HL-60 (cell line): ENCODE measurements around the gene ZSCAN5B.
A peak's percentile ranks its signal among the peaks of the same experiment; 100 is the strongest.

Experiments used
- DNase-seq, 2 experiments: peaks; one replicate each; pipeline ENCODE4 v3.0.0-alpha.2; 2010 to 2020; ENCODE audit warnings: low read depth in 1 of 2, low spot score in 1 of 2
- H3K27ac ChIP-seq: fragments of 250-450 bp; sonication (Bioruptor Pico); replicated peaks from 2 replicates; pipeline ENCODE4 v1.5.1; 2020; ENCODE audit warnings: mild to moderate bottlenecking, moderate library complexity
- H3K27me3 ChIP-seq: fragments of 250-450 bp; sonication (Bioruptor Pico); 2 replicates; pipeline ENCODE4 v1.5.1; 2021; ENCODE audit warnings: mild to moderate bottlenecking, moderate library complexity; ENCODE audit not compliant: insufficient read depth, poor library complexity, severe bottlenecking
- H3K4me3 ChIP-seq: replicated peaks from 2 replicates; pipeline ENCODE4 v1.5.1; 2011; ENCODE audit warnings: mild to moderate bottlenecking, control low read depth, low read length; ENCODE audit not compliant: insufficient read depth
- GABPA ChIP-seq: IDR thresholded peaks from 2 replicates; pipeline ENCODE4 v1.6.1; 2012; ENCODE audit warnings: low read depth
- POLR2AphosphoS5 ChIP-seq: IDR thresholded peaks from 2 replicates; pipeline ENCODE4 v1.6.1; 2012; ENCODE audit warnings: low read depth
- SPI1 ChIP-seq: IDR thresholded peaks from 2 replicates; pipeline ENCODE4 v1.6.1; 2012; ENCODE audit warnings: low read depth, mild to moderate bottlenecking, borderline replicate concordance
- TF ChIP-seq, protein P1 (sequence below): IDR thresholded peaks from 2 replicates; pipeline ENCODE4 v1.6.1; 2012; ENCODE audit warnings: low read depth; ENCODE audit not compliant: insufficient replicate concordance
- TF ChIP-seq, protein P2 (sequence below): IDR thresholded peaks from one replicate; pipeline ENCODE4 v1.5.1; 2011; ENCODE audit warnings: low read length, control low read depth, inconsistent platforms; ENCODE audit not compliant: insufficient read depth

Gene ZSCAN5B

DNA sequence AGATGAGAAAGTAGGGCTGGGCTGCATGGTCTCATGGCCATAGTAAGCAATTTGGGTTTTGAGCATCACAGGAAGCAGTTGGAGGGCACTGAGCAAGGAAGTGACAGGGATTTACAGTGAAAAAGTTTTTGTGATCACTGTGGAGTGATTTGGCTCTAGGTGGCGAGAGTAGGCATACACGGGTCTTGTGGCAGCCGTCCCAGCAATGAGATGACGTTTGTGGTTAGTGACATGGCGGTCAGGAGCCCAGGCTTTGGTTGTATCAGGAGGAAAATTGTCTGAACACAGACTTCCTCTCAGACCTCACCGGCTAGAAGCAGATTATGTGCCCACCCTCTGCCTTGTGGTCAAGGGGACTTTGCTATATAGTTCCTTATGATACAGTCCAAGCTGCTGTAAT lies 53.2 kb downstream of the ZSCAN5B start:
- H3K27ac ChIP-seq: no peak overlapping the region
- peak in 1 of 2 experiments; percentile 38 for DNase-seq
- TF ChIP-seq, protein P1, sequence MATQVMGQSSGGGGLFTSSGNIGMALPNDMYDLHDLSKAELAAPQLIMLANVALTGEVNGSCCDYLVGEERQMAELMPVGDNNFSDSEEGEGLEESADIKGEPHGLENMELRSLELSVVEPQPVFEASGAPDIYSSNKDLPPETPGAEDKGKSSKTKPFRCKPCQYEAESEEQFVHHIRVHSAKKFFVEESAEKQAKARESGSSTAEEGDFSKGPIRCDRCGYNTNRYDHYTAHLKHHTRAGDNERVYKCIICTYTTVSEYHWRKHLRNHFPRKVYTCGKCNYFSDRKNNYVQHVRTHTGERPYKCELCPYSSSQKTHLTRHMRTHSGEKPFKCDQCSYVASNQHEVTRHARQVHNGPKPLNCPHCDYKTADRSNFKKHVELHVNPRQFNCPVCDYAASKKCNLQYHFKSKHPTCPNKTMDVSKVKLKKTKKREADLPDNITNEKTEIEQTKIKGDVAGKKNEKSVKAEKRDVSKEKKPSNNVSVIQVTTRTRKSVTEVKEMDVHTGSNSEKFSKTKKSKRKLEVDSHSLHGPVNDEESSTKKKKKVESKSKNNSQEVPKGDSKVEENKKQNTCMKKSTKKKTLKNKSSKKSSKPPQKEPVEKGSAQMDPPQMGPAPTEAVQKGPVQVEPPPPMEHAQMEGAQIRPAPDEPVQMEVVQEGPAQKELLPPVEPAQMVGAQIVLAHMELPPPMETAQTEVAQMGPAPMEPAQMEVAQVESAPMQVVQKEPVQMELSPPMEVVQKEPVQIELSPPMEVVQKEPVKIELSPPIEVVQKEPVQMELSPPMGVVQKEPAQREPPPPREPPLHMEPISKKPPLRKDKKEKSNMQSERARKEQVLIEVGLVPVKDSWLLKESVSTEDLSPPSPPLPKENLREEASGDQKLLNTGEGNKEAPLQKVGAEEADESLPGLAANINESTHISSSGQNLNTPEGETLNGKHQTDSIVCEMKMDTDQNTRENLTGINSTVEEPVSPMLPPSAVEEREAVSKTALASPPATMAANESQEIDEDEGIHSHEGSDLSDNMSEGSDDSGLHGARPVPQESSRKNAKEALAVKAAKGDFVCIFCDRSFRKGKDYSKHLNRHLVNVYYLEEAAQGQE: no peak
- TF ChIP-seq GABPA: no peak
- TF ChIP-seq, protein P2, sequence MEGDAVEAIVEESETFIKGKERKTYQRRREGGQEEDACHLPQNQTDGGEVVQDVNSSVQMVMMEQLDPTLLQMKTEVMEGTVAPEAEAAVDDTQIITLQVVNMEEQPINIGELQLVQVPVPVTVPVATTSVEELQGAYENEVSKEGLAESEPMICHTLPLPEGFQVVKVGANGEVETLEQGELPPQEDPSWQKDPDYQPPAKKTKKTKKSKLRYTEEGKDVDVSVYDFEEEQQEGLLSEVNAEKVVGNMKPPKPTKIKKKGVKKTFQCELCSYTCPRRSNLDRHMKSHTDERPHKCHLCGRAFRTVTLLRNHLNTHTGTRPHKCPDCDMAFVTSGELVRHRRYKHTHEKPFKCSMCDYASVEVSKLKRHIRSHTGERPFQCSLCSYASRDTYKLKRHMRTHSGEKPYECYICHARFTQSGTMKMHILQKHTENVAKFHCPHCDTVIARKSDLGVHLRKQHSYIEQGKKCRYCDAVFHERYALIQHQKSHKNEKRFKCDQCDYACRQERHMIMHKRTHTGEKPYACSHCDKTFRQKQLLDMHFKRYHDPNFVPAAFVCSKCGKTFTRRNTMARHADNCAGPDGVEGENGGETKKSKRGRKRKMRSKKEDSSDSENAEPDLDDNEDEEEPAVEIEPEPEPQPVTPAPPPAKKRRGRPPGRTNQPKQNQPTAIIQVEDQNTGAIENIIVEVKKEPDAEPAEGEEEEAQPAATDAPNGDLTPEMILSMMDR: no peak
- TF ChIP-seq SPI1: no peak
- TF ChIP-seq POLR2AphosphoS5: no peak
- no peaks in the 10 kb centered on the region for H3K27me3 ChIP-seq
- no peak overlapping the region for H3K4me3 ChIP-seq

DNA sequence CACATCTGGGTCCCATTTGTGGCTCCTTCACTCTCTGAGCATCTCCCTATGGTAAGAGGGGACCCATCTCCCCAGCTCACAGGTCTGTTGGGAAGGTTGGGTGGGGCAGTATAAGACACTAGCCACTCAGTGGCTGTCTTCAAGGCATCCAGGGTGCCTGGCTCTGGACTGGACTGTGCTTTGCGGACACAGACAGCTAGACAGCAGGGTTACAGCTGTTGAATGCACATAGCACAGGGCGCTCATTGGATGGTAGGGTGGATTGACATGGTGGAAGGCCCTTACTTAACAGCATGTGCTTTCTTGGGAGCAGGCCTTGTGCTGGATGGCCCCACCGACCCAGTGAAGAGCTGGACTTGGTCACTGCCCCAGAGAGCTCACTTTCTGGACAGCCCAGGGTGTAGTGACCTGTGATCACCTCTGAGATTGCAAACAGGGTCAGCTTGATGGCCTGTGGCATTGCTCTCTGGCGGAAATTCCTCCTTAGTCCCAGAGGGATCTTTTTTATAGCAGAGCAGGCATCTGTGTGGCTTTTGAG lies 54.6 kb downstream of the ZSCAN5B start:
- TF ChIP-seq SPI1: no peak
- TF ChIP-seq, protein P1: no peak
- DNase-seq: no peak
- no peak overlapping the region for H3K27ac ChIP-seq
- no peaks in the 10 kb centered on the region for H3K27me3 ChIP-seq
- H3K4me3 ChIP-seq: no peak overlapping the region

DNA sequence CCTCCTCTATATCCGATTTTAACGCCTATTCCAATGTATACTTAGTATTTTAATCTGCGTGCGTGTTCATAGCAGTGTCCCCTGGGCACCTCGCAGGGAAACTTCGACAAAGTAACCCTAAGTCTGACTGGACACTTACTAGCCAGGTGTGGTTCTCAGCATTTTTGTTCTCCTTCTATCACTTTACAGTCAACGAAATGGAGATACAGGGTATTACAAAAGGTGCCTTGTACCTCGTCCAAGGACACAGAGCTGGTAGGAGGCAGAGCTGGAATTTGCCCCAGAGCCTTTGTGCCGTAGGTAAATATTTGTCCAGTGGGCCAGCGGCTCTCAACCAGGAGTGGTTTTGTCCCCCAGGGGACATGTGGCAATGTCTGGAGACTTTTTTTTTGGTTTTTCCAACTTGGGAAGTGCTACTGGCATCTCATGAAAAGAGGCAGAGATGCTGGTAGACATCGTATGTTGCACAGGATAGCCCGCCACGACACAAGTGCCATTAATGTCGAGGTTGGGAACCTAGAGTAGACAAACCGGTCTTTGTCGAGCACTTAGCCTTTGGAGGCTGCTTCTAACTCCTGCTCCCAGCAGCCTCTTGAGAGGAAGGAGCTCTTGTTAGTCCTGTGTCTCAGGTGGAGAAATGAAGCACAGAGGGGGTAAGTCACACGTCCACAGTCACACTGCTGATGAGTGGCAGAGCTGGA lies 55.3 kb downstream of the ZSCAN5B start:
- Histone ChIP-seq H3K27me3 (no peaks in the 10 kb centered on the region), H3K4me3 (peak overlapping the region; percentile 84; the same call in 1 of the 2 replicates), H3K27ac (no peak overlapping the region)
- no peak for TF ChIP-seq GABPA
- no peak for TF ChIP-seq SPI1
- DNase-seq: no peak

DNA sequence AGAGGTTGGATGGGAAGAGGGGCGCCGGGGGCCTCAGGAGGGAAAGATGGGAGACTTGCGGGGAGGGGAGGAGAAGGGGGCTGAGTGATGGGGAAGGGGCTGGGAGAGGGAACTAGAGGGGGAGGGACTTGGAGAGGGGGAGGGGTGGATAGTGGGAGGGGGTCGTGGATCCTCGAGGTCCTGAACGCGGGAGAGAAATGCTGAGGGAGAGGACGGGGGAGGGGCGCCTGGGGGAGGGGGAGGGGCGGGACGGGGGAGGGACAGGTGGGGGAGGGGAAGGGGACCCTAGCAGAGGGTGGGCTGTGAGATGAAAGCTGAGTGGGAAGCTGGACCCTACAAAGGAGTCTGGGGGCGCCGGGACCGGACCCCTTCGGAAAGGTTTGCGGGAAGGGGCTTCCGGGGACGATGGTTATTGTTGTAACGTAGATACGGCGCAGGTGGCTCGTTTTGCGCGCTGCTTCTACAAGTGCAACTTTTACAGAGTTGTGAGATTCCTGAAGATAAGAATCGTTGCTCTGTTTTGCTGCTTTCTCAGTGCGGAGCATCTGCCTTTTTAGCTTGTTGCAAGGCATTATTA lies 56.1 kb downstream of the ZSCAN5B start:
- Histone ChIP-seq H3K27ac (no peak overlapping the region), H3K27me3 (no peaks in the 10 kb centered on the region), H3K4me3 (peak overlapping the region; percentile 84)
- TF ChIP-seq, protein P2: no peak
- TF ChIP-seq, protein P1: no peak
- no peak for TF ChIP-seq SPI1
- no peak for TF ChIP-seq GABPA
- no peak for TF ChIP-seq POLR2AphosphoS5
- DNase-seq: no peak
